ENCODE data around the gene RFTN1.

Gene RFTN1

DNA sequence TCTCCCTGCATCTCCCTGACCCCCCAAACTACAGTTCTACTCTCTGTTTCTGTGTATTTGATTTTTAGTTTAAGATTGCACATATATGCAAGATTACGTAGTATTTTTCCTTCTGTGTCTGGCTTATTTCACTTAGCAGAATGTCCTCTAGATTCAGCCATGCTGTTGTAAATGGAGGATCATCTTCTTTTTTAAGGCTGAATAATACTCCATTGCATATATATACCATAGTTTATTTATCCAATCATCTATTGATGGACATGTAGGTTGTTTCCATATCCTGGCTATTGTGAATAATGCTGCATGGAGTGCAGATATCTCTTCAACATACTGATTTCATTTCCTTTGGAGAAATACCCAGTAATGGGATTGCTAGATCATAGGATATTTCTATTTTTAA, 70.8 kb downstream of the RFTN1 start:
- no peak overlapping the region for H3K27ac ChIP-seq (ENCODE audit: low read depth, low read length)
- no peak overlapping the region for H3K9ac ChIP-seq (ENCODE audit: low read length)
- H3K4me3 ChIP-seq (ENCODE audit: low read length) = no peak overlapping the region
- H3K36me3 ChIP-seq (ENCODE audit: control insufficient read depth, insufficient read depth, low read length) = no peaks in the 10 kb centered on the region
- no peaks in the 10 kb centered on the region for H3K4me1 ChIP-seq (ENCODE audit: control insufficient read depth, insufficient read depth, low read length)
- H3K27me3 ChIP-seq (ENCODE audit: control insufficient read depth, insufficient read depth, low read length) = no peaks in the 10 kb centered on the region

DNA sequence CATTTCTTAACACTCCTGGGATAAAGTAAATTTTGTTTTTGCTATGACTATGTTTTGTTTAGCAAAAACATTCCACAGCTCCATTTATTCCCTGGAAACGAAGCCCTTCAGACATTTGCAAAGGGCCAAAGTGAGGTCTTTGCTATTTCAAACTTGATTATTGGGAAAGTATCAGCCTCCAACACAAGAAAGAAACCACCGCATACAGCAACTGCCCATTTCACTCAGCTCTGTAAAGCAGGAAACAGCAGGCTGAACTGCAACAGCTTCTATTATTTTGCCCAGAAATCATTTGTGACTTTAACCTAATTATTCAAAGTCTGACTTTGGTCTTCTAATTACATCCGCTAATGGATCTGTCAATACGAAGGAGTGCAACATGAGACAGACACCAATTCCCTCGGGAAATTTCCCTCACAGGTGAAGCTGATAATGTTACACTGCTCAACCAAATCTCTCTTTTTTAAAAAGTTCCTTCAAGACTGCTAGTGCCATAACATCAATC, 72.1 kb downstream of the RFTN1 start:
- Histone ChIP-seq H3K4me3 (ENCODE audit: low read length) (no peak overlapping the region), H3K27ac (ENCODE audit: low read depth, low read length) (no peak overlapping the region), H3K27me3 (ENCODE audit: control insufficient read depth, insufficient read depth, low read length) (no peaks in the 10 kb centered on the region), H3K36me3 (ENCODE audit: control insufficient read depth, insufficient read depth, low read length) (no peaks in the 10 kb centered on the region), H3K9ac (ENCODE audit: low read length) (no peak overlapping the region), H3K4me1 (ENCODE audit: control insufficient read depth, insufficient read depth, low read length) (no peaks in the 10 kb centered on the region)

DNA sequence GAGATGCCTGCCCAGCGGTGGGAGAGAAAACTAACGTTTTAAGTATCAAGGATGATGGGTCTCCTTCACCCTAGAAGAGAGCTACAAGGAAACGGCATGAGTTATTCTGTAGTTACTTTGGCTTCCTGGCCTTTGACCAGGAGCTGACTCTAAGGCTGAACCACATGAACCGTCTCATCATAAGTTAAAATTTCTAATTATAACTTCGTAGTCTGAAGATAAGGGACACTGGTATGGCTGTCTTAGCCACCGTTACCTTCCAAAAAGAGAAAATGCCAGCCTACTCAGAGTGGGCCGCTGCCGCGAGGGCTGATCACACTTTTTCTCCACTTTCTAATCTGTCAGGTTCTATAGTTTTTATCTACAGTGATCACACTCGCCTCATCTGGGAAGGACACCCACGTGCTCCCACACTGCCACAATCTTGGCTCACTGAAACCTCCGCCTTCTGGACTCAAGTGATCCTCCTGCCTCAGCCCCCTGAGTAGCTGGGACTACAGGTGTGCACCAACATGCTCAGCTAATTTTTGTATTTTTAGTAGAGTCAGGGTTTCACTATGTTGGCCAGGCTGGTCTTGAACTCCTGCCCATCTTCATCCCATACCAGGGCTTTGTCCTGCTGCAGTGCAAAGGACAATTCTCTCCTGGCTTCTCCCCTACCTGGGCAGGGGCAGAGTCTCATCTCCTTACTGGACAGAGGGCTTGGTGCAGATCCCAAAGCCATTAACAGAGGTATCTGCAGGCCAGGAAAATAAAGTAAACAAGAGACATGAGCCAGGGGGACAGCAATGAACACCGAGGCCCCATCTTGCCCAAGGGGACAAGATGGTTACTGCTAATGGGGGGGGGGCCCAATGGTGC, 73.4 kb downstream of the RFTN1 start:
- H3K36me3 ChIP-seq (ENCODE audit: control insufficient read depth, insufficient read depth, low read length) = no peaks in the 10 kb centered on the region
- no peak overlapping the region for H3K9ac ChIP-seq (ENCODE audit: low read length)
- no peaks in the 10 kb centered on the region for H3K27me3 ChIP-seq (ENCODE audit: control insufficient read depth, insufficient read depth, low read length)
- no peaks in the 10 kb centered on the region for H3K4me1 ChIP-seq (ENCODE audit: control insufficient read depth, insufficient read depth, low read length)
- H3K4me3 ChIP-seq (ENCODE audit: low read length) = no peak overlapping the region
- no peak overlapping the region for H3K27ac ChIP-seq (ENCODE audit: low read depth, low read length)

DNA sequence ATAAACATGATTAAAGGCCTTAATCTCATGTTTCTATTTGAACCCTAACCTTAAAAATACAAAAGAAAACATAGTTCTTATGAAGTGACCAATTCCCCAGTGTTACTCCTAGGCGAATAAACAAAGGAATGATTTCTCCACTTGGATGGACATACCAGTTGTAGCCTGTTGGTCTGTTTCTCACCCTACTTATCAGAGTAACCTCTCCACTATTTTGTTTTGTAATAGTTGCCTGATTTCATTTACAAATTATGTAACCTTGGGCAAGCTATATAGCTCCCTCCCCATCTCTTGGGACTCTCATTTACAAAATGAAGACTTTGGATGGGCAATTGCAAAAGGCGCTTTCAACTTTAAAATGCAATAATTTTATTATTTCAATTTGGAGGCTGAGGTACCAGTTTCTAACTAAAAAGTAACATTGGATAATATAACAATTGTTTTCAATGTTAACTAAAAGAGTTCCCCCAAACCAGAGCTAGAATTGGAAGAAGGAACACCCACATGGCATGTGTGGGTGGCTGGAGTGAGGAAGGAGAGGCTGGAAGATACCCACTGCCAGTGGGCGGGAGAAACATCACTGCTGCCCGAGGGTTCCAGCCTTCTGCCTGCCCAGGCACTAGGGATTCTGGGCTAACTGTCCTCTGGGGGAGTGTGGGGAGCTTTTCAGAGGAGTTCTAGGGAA, 74.2 kb downstream of the RFTN1 start:
- Histone ChIP-seq H3K4me3 (ENCODE audit: low read length) (no peak overlapping the region), H3K27me3 (ENCODE audit: control insufficient read depth, insufficient read depth, low read length) (no peaks in the 10 kb centered on the region), H3K36me3 (ENCODE audit: control insufficient read depth, insufficient read depth, low read length) (no peaks in the 10 kb centered on the region), H3K27ac (ENCODE audit: low read depth, low read length) (no peak overlapping the region), H3K4me1 (ENCODE audit: control insufficient read depth, insufficient read depth, low read length) (no peaks in the 10 kb centered on the region), H3K9ac (ENCODE audit: low read length) (no peak overlapping the region)

DNA sequence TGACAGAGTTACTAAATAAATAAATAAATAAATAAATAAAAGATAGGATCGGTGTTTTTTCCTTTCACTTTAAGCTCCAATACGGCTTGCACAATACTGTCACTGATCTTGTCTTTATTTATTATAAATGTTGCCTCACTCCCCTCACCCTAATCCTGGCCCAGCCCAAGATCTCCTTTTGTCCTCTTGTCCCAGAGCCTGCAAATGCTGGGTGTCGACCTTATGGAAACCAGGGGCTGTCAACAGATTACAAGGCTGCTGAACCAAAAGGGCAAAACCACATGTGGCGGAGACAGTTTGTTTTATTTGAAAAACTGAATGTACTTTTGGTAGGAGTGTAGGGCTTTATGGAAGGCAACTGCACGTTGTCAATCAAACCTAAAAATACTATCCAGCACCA, 75.9 kb downstream of the RFTN1 start:
- Histone ChIP-seq H3K27me3 (ENCODE audit: control insufficient read depth, insufficient read depth, low read length) (no peaks in the 10 kb centered on the region), H3K9ac (ENCODE audit: low read length) (no peak overlapping the region), H3K27ac (ENCODE audit: low read depth, low read length) (no peak overlapping the region), H3K4me3 (ENCODE audit: low read length) (no peak overlapping the region), H3K4me1 (ENCODE audit: control insufficient read depth, insufficient read depth, low read length) (no peaks in the 10 kb centered on the region), H3K36me3 (ENCODE audit: control insufficient read depth, insufficient read depth, low read length) (no peaks in the 10 kb centered on the region)

DNA sequence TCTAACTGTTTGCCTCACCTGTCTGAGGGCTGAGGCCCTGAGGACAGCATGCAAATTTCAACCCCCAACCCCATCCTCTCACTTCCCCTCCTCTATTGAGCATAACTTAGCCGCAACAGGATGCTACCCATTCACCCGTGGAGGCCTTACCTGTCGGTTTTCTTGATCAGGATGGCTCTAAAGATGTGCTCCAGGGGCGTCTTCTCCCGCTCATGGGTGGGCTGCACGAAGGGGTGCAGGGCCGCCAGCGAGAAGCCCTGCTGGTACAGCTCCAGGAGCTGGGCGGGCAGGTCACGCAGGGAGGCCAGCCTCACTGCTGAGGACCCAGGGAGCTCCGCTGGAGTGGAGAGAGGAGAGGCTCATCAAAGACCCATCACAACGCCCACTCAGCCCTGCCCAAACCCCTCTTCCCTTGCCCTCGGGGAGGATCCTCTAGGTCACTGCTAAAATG, 79.8 kb downstream of the RFTN1 start:
- H3K27me3 ChIP-seq (ENCODE audit: control insufficient read depth, insufficient read depth, low read length) = no peaks in the 10 kb centered on the region
- H3K36me3 ChIP-seq (ENCODE audit: control insufficient read depth, insufficient read depth, low read length) = no peaks in the 10 kb centered on the region
- no peak overlapping the region for H3K27ac ChIP-seq (ENCODE audit: low read depth, low read length)
- H3K4me1 ChIP-seq (ENCODE audit: control insufficient read depth, insufficient read depth, low read length) = no peaks in the 10 kb centered on the region
- no peak overlapping the region for H3K9ac ChIP-seq (ENCODE audit: low read length)
- H3K4me3 ChIP-seq (ENCODE audit: low read length) = no peak overlapping the region

DNA sequence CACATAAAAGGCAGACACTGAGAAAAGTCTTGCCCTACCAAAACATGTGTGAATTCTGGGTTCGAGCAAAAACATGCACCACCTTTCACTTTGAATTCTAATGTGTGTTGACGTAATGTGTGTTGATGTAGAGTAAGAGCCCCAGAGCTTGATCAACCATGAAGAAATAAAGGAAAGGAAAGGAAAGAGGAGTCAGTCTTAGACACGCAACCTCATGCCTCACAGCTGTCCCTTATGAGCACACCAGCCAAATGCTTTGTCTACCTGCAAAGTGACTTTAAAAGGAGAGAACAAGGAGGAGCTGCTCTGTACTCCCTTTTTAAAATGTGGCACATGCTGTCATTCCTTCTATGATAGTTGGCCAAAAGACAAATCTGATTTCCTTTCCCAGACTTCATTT, 80.8 kb downstream of the RFTN1 start:
- no peak overlapping the region for H3K9ac ChIP-seq (ENCODE audit: low read length)
- H3K36me3 ChIP-seq (ENCODE audit: control insufficient read depth, insufficient read depth, low read length) = no peaks in the 10 kb centered on the region
- no peak overlapping the region for H3K4me3 ChIP-seq (ENCODE audit: low read length)
- H3K27ac ChIP-seq (ENCODE audit: low read depth, low read length) = no peak overlapping the region
- no peaks in the 10 kb centered on the region for H3K27me3 ChIP-seq (ENCODE audit: control insufficient read depth, insufficient read depth, low read length)
- no peaks in the 10 kb centered on the region for H3K4me1 ChIP-seq (ENCODE audit: control insufficient read depth, insufficient read depth, low read length)

DNA sequence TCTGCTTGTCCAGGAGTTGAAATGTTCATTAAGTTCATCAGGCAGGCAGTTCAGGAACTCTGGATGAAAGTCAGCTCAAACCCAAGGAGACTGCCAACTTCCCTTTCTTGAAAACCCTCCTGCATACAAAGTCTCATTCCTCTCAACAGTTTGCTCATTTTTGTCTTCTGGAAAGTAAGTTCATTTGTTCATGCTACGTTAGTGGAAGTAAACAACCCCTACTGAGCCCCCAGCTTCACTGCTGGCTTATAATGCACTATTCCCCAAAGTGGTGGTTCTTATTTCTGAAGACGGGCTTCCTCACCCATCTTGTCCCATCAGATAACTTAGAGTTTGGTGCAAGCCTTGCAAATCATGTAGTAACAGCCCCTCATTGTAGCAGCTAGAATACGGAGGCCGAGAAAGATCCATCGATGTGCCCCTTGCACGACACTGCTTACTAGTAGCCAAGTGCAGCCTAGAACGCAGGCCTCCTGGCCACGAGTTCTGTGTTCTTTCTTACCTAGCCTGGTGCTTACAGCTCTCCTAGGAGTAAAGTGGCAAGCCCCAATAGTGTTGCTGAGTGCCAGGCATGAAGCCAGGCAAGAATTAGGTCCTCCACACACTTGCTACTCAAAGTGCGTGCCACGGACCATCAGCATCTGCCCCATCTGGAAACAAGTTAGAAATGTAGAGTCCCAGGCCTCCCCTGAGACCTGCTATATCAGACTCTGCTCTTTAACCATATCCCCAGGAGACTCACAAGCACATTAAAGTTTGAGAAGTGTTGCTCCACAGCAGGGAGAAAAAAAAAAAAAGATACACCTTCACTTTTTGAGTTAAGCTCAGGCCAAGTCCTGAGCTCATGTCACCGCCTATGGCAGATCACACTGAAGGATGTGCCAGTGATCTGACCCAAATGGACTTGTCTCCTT, 82.5 kb downstream of the RFTN1 start:
- H3K4me1 ChIP-seq (ENCODE audit: control insufficient read depth, insufficient read depth, low read length) = no peaks in the 10 kb centered on the region
- H3K27me3 ChIP-seq (ENCODE audit: control insufficient read depth, insufficient read depth, low read length) = no peaks in the 10 kb centered on the region
- H3K4me3 ChIP-seq (ENCODE audit: low read length) = no peak overlapping the region
- no peaks in the 10 kb centered on the region for H3K36me3 ChIP-seq (ENCODE audit: control insufficient read depth, insufficient read depth, low read length)
- H3K9ac ChIP-seq (ENCODE audit: low read length) = no peak overlapping the region
- no peak overlapping the region for H3K27ac ChIP-seq (ENCODE audit: low read depth, low read length)

DNA sequence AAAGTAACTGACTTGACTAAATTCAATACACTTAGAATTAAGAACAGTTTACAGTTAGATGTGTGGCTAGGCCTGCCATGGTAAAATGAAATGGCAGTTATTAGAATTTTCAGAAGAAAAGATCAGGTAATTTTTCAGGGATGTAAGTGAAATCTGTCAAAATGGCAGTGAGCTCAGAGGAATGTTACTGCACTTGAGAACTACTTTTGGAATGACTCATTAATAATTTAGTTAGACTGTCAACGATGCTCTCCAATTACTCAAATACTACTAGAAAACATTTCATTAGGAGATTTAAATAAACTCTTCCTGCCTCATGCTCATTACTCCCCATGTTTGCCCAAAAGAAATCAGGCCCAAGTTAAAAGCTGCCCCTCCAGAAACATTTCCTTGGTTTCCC, 84.4 kb downstream of the RFTN1 start:
- H3K36me3 ChIP-seq (ENCODE audit: control insufficient read depth, insufficient read depth, low read length) = no peaks in the 10 kb centered on the region
- no peak overlapping the region for H3K4me3 ChIP-seq (ENCODE audit: low read length)
- H3K9ac ChIP-seq (ENCODE audit: low read length) = no peak overlapping the region
- H3K27ac ChIP-seq (ENCODE audit: low read depth, low read length) = no peak overlapping the region
- H3K4me1 ChIP-seq (ENCODE audit: control insufficient read depth, insufficient read depth, low read length) = no peaks in the 10 kb centered on the region
- H3K27me3 ChIP-seq (ENCODE audit: control insufficient read depth, insufficient read depth, low read length) = no peaks in the 10 kb centered on the region

DNA sequence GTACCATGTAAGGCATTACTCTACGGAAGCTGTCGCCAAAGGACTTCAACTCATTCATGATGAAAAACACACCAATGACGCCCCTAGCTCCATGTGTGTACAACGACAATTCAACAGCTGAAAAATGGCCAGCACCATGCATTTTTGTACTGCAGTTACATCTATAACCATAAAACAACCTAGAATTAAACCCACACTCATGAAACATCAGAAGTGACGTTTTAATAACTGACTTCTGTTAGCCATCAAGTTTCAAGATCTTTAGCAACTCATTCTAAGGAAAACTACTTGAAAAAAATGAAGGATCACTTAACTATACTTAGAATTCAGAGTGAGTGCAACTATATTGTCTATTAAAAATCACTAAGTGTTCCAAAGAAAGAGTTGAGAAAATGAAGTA, 84.9 kb downstream of the RFTN1 start:
- no peaks in the 10 kb centered on the region for H3K27me3 ChIP-seq (ENCODE audit: control insufficient read depth, insufficient read depth, low read length)
- no peaks in the 10 kb centered on the region for H3K4me1 ChIP-seq (ENCODE audit: control insufficient read depth, insufficient read depth, low read length)
- no peaks in the 10 kb centered on the region for H3K36me3 ChIP-seq (ENCODE audit: control insufficient read depth, insufficient read depth, low read length)
- no peak overlapping the region for H3K27ac ChIP-seq (ENCODE audit: low read depth, low read length)
- H3K4me3 ChIP-seq (ENCODE audit: low read length) = no peak overlapping the region
- H3K9ac ChIP-seq (ENCODE audit: low read length) = no peak overlapping the region

DNA sequence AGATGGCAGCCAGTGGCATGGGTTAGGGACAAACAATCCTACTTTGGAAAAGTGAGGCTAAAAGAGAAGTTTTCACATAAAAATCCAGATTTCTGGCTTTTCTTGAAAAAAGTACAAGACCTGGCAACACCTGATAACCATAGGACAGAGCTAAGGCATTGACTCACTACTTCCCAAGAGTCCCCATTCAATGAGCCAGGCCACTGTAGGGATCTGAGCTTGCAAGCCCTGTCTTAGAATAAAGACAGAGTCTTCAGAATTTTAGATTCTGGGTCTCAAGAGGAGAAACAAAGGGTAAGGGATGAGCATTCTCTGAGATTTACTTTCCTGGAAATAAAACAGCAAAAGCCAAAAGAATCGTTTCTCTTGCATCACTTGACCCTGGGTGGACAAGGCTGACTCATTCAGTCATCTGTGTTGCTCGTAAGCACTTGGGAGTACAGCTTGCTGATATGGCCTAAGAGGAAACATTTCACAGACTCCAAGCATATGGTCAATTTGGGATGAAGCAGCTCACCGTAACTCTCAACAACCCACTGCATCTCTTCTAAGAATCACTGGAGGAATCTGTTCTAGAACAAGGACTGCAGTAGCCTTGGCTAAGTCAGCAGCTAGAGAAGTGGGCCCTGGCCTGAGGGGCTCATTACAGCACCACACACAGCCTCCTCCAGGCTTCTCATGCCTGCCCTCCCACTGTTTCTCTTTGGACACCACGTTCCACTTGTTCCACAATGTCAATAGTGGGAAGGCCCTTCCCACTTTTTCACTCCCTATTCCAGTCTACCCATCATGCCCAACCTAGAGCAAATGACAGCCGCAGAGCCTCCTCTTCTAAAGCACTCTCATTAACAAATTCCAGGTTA, 86.2 kb downstream of the RFTN1 start:
- Histone ChIP-seq H3K36me3 (ENCODE audit: control insufficient read depth, insufficient read depth, low read length) (no peaks in the 10 kb centered on the region), H3K4me1 (ENCODE audit: control insufficient read depth, insufficient read depth, low read length) (no peaks in the 10 kb centered on the region), H3K4me3 (ENCODE audit: low read length) (no peak overlapping the region), H3K9ac (ENCODE audit: low read length) (no peak overlapping the region), H3K27me3 (ENCODE audit: control insufficient read depth, insufficient read depth, low read length) (no peaks in the 10 kb centered on the region), H3K27ac (ENCODE audit: low read depth, low read length) (peak overlapping the region; percentile 34)

Data from rectal smooth muscle tissue (tissue), 1 donor.